HT1080 (cell line): ENCODE measurements around the gene CDS1. TPM values are rescaled to one million over a fixed set of nuclear protein-coding genes. Genes with fewer than 3 reads are reported as not detected.
"Not testable (repeated sequence)": the region's sequence is repeated elsewhere in the genome, so short reads cannot be mapped to it uniquely, and the experiment has no call there.

Experiments used
- DNase-seq: peaks from one replicate; pipeline ENCODE4 v3.0.0-alpha.2; 2015; ENCODE audit warnings: low read depth
- polyA plus RNA-seq, 2 experiments: library from polyadenylated mRNA; depleted of rRNA; stranded (reverse); fragments of >200 nt; gene quantifications; 2 replicates each; pipeline ENCODE4 v1.2.3, GENCODE V29; 2015
- total RNA-seq: library from RNA; depleted of rRNA; stranded (reverse); fragments of >200 nt; shearing (Covaris generic); gene quantifications from 2 replicates; pipeline ENCODE4 v1.2.3, GENCODE V29; 2014; rRNA removed

The CDS1 gene
- total RNA-seq, result 1.5 TPM in 2 replicates
- polyA plus RNA-seq (2015; cell fraction: cytosol; rRNA removed), result 1.9 and 2.1 TPM in 2 replicates
- 1.8 and 2.1 TPM in 2 replicates for polyA plus RNA-seq (2015; cell fraction: nucleus; rRNA removed)

- no peak for DNase-seq
These were observed at the start of gene CDS1 for GRCh38 chr4:84582988-84583875. Gene CDS1, plus strand, starts transcription at chr4:84583127. Its CDS starts 275 bp downstream, at chr4:84583402.

- no peak for DNase-seq
These were observed 47.0 kb upstream of the CDS1 start for GRCh38 chr4:84535901-84536300.

GRCh38 chr4:84545093-84545492, 37.8 kb upstream of the CDS1 start:
- no peak for DNase-seq

- DNase-seq, result no peak
These were observed 35.7 kb upstream of the CDS1 start for GRCh38 chr4:84547211-84547610.

- not testable (repeated sequence) for DNase-seq
These were observed 33.7 kb upstream of the CDS1 start for GRCh38 chr4:84549191-84549590.

- no peak for DNase-seq
These were observed 20.8 kb upstream of the CDS1 start for GRCh38 chr4:84562156-84562555.

- no peak for DNase-seq
These were observed 19.9 kb upstream of the CDS1 start for GRCh38 chr4:84563002-84563401.

GRCh38 chr4:84565951-84566350, 17.0 kb upstream of the CDS1 start:
- no peak for DNase-seq

GRCh38 chr4:84568496-84568895, 14.4 kb upstream of the CDS1 start:
- DNase-seq, result no peak

GRCh38 chr4:84569009-84569408, 13.9 kb upstream of the CDS1 start:
- DNase-seq, result no peak

- DNase-seq, result peak; percentile 83
These were observed 9.4 kb upstream of the CDS1 start for GRCh38 chr4:84573385-84574068.

- DNase-seq, result no peak
These were observed 8.7 kb upstream of the CDS1 start for GRCh38 chr4:84574069-84574720.

GRCh38 chr4:84578540-84579402, 4.2 kb upstream of the CDS1 start:
- peak; percentile 45 for DNase-seq

GRCh38 chr4:84579403-84579776, 3.5 kb upstream of the CDS1 start:
- DNase-seq, result no peak

GRCh38 chr4:84582302-84582987, 482 bp upstream of the CDS1 start:
- peak; percentile 39 for DNase-seq

- DNase-seq, result no peak
These were observed 1.0 kb downstream of the CDS1 start for GRCh38 chr4:84583876-84584380.

- no peak for DNase-seq
These were observed 2.3 kb downstream of the CDS1 start for GRCh38 chr4:84585251-84585650.

- no peak for DNase-seq
These were observed 11.8 kb downstream of the CDS1 start for GRCh38 chr4:84594724-84595123.

GRCh38 chr4:84596826-84597225, 13.9 kb downstream of the CDS1 start:
- DNase-seq, result no peak

- peak; percentile 60 for DNase-seq
These were observed 14.5 kb downstream of the CDS1 start for GRCh38 chr4:84597450-84597849.
